ENCODE results near the gene AQP6. TPM values are rescaled to one million over a fixed set of nuclear protein-coding genes. Genes with fewer than 3 reads are reported as not detected.

Gene AQP6
- total and polyA plus RNA-seq, 2 donors (not counting 3 experiments of a cell fraction or from before 2014, with no cell fraction given): 0.04 TPM; not detected in 1

- Histone ChIP-seq H3K36me3 (ENCODE audit: control insufficient read depth in 2 of 2, extremely low read depth in 1 of 2, insufficient read depth in 2 of 2, low read length in 2 of 2) (no peaks in the 10 kb centered on the region), H3K79me2 (ENCODE audit: control insufficient read depth, insufficient read depth, low read length) (no peaks in the 10 kb centered on the region), H4K20me1 (replicated peaks; ENCODE audit: control insufficient read depth, extremely low read depth, insufficient read depth, low read length) (no peaks in the 10 kb centered on the region), H3K9me3 (replicated peaks; ENCODE audit: control insufficient read depth, insufficient read depth, low read length) (no peaks in the 10 kb centered on the region), H3K27ac (ENCODE audit: insufficient read depth, low read depth, low read length) (no peak overlapping the region), H2AFZ (ENCODE audit: low read depth, low read length) (no peak overlapping the region), H3K4me2 (ENCODE audit: insufficient read depth, low read length) (no peak overlapping the region), H3K4me3 (replicated peaks in 1 of 3; ENCODE audit: insufficient read depth in 1 of 3, low read depth in 1 of 3, low read length in 3 of 3) (no peak overlapping the region), H3K4me1 (ENCODE audit: control insufficient read depth, extremely low read depth, insufficient read depth, low read length) (no peaks in the 10 kb centered on the region), H3K27me3 (ENCODE audit: control insufficient read depth in 2 of 2, insufficient read depth in 2 of 2, low read length in 2 of 2) (peaks cover 7 to 9% of the 10 kb centered on the region in 2 experiments), H3K9me1 (replicated peaks; ENCODE audit: control insufficient read depth, extremely low read depth, insufficient read depth, low read length) (no peaks in the 10 kb centered on the region), H3K9ac (replicated peaks; ENCODE audit: extremely low read depth, insufficient read depth, low read length) (no peak overlapping the region)
- dilution Hi-C loops (cut with MboI; ENCODE audit: extremely low pct_ligation_motif_present, low sequenced_read_pairs) (loop anchor here (25.0 kb wide), 1 partner anchor 88 kb away; the partner anchor contains the start of gene ASIC1), intact Hi-C loops (cut with micrococcal nuclease) (loop anchor here (1.0 kb wide), 2 partner anchors 82 to 96 kb away; no protein-coding TSS in a partner anchor)
- peak; percentile 81 for FAIRE-seq
- peak; percentile 53 to 80 for TF ChIP-seq CTCF (IDR thresholded peaks at IDR 0.05; ENCODE audit: extremely low read depth in 1 of 2, insufficient read depth in 1 of 2, low read depth in 1 of 2, low read length in 2 of 2)
- TF ChIP-seq POLR2AphosphoS5 (IDR thresholded peaks at IDR 0.05; ENCODE audit: insufficient read depth, low read depth, low read length): no peak
- no TSS peak for BruUV-seq (replicated peaks)
- ChIA-PET CTCF (interaction anchor here (0.7 to 3.8 kb wide), 27 partner anchors 9 to 196 kb away, joined by 3 to 40 read pairs (median 4); partner anchors contain the start of gene RACGAP1), POLR2A (interaction anchor here (1.0 kb wide), 1 partner anchor 105 kb away, joined by 3 read pairs; no protein-coding TSS in a partner anchor)
- DNase-seq (ENCODE audit: low read depth, low spot score): peak; percentile 47
These were observed 1.5 kb downstream of the AQP6 start for GRCh38 chr12:49974231-49974675.

GRCh38 chr12:49974677-49975317, 2.0 kb downstream of the AQP6 start:
- Histone ChIP-seq H3K79me2 (ENCODE audit: control insufficient read depth, insufficient read depth, low read length) (no peaks in the 10 kb centered on the region), H2AFZ (ENCODE audit: low read depth, low read length) (no peak overlapping the region), H3K9ac (replicated peaks; ENCODE audit: extremely low read depth, insufficient read depth, low read length) (no peak overlapping the region), H3K27ac (ENCODE audit: insufficient read depth, low read depth, low read length) (no peak overlapping the region), H3K4me1 (ENCODE audit: control insufficient read depth, extremely low read depth, insufficient read depth, low read length) (no peaks in the 10 kb centered on the region), H4K20me1 (replicated peaks; ENCODE audit: control insufficient read depth, extremely low read depth, insufficient read depth, low read length) (no peaks in the 10 kb centered on the region), H3K4me2 (ENCODE audit: insufficient read depth, low read length) (no peak overlapping the region), H3K36me3 (ENCODE audit: control insufficient read depth in 2 of 2, extremely low read depth in 1 of 2, insufficient read depth in 2 of 2, low read length in 2 of 2) (no peaks in the 10 kb centered on the region), H3K9me3 (replicated peaks; ENCODE audit: control insufficient read depth, insufficient read depth, low read length) (no peaks in the 10 kb centered on the region), H3K9me1 (replicated peaks; ENCODE audit: control insufficient read depth, extremely low read depth, insufficient read depth, low read length) (no peaks in the 10 kb centered on the region), H3K4me3 (replicated peaks in 1 of 3; ENCODE audit: insufficient read depth in 1 of 3, low read depth in 1 of 3, low read length in 3 of 3) (no peak overlapping the region), H3K27me3 (ENCODE audit: control insufficient read depth in 2 of 2, insufficient read depth in 2 of 2, low read length in 2 of 2) (peaks cover 3 to 5% of the 10 kb centered on the region in 2 experiments)
- no peak for TF ChIP-seq FOS (IDR thresholded peaks at IDR 0.05; ENCODE audit: borderline replicate concordance, insufficient read depth, low read length)
- TF ChIP-seq POLR2A (IDR thresholded peaks at IDR 0.05; ENCODE audit: low read depth, low read length): no peak
- TF ChIP-seq MAX (IDR thresholded peaks at IDR 0.05; ENCODE audit: insufficient read depth, insufficient read length): no peak
- TF ChIP-seq MYC (IDR thresholded peaks at IDR 0.05; ENCODE audit: low read depth, low read length): no peak
- no peak for TF ChIP-seq EZH2 (IDR thresholded peaks at IDR 0.05; ENCODE audit: borderline replicate concordance, low read depth, low read length, severe bottlenecking)
- TF ChIP-seq CTCF (IDR thresholded peaks at IDR 0.05; ENCODE audit: extremely low read depth in 1 of 2, insufficient read depth in 1 of 2, low read depth in 1 of 2, low read length in 2 of 2): no peak
- TF ChIP-seq JUN (IDR thresholded peaks at IDR 0.05; ENCODE audit: borderline replicate concordance, insufficient read depth, insufficient read length, low read depth): no peak
- TF ChIP-seq GATA2 (IDR thresholded peaks at IDR 0.05; ENCODE audit: insufficient read depth, insufficient read length, low read depth, low read length): no peak
- no peak for TF ChIP-seq POLR2AphosphoS5 (IDR thresholded peaks at IDR 0.05; ENCODE audit: insufficient read depth, low read depth, low read length)
- intact Hi-C loops (cut with micrococcal nuclease): loop anchor here (1.0 kb wide), 2 partner anchors 82 to 96 kb away; no protein-coding TSS in a partner anchor
- ChIA-PET CTCF (interaction anchor here (0.7 to 3.8 kb wide), 26 partner anchors 9 to 197 kb away, joined by 3 to 40 read pairs (median 4); partner anchors contain the start of gene RACGAP1), POLR2A (interaction anchor here (1.0 kb wide), 1 partner anchor 106 kb away, joined by 3 read pairs; no protein-coding TSS in a partner anchor)
- FAIRE-seq (no peak), DNase-seq (ENCODE audit: low read depth, low spot score) (no peak)
- BruUV-seq (replicated peaks): no TSS peak
- dilution Hi-C loops (cut with MboI; ENCODE audit: extremely low pct_ligation_motif_present, low sequenced_read_pairs): loop anchor here (25.0 kb wide), 1 partner anchor 88 kb away; the partner anchor contains the start of gene ASIC1

Measured in endothelial cell of umbilical vein (primary cell).